K562 (cell line): ENCODE results near the gene FLAD1. TPM values are rescaled to one million over a fixed set of nuclear protein-coding genes. Genes with fewer than 3 reads are reported as not detected.
A peak's percentile ranks its signal among the peaks of the same experiment; 100 is the strongest.

Source experiments
- CHD7 ChIP-seq: fragments of 200-600 bp; sonication (generic); IDR thresholded peaks from one replicate; pipeline ENCODE4 v1.6.1; 2012; ENCODE audit warnings: mild to moderate bottlenecking, low read depth, low read length, inconsistent platforms
- DPF2 ChIP-seq: fragments of 450-650 bp; IDR thresholded peaks from 2 replicates; pipeline ENCODE4 v1.6.1; 2016
- ELK3 ChIP-seq: fragments of 450-650 bp; formaldehyde crosslinking; IDR thresholded peaks from 2 replicates; pipeline ENCODE4 v1.4.0; 2020; ENCODE audit warnings: mild to moderate bottlenecking
- EP300 ChIP-seq: IDR thresholded peaks from 2 replicates; pipeline ENCODE4 v1.6.1; 2012; ENCODE audit warnings: low read length, improper control_type of control experiment
- NR1H2 ChIP-seq: sonication (generic); formaldehyde crosslinking; IDR thresholded peaks from 2 replicates; pipeline ENCODE4 v1.4.0; 2020; ENCODE audit warnings: mild to moderate bottlenecking, missing genetic modification reagents
- RREB1 ChIP-seq: fragments of 250-450 bp; sonication (Bioruptor Pico); IDR thresholded peaks from 2 replicates; pipeline ENCODE4 v1.4.0; 2020
- polyA plus RNA-seq, 8 experiments: library from polyadenylated mRNA; depleted of rRNA in 4 of 8; stranded (reverse) in 5 of 8; unstranded in 3 of 8; fragments of >200 nt; fragmentation: Nextera tagmentation in 2 of 8; fragmentation: Illumina TruSeq in 1 of 8; extraction: Ambion mirVana in 2 of 8; extraction: Trizol in 1 of 8; gene quantifications; 2 replicates each; pipeline versions ENCODE4 v1.2.1 to v1.2.3, GENCODE V29; 2011 to 2014; ENCODE audit warnings: inconsistent platforms in 1 of 8, missing spikeins in 1 of 8
- total RNA-seq, 7 experiments: library from RNA; depleted of rRNA in 6 of 7; stranded (reverse); fragments of >200 nt in 6 of 7; fragmentation: Illumina TruSeq in 2 of 7; extraction: Trizol in 2 of 7; gene quantifications; 2 replicates each; pipeline versions ENCODE4 v1.2.1 to v1.2.3, GENCODE V29; 2011 to 2021; ENCODE audit warnings: low replicate concordance in 1 of 7

The FLAD1 gene
- total and polyA plus RNA-seq, 9 of the 15 experiments (the other 6 are each of a cell fraction or from before 2014, with no cell fraction given): 24.9 to 85.8 (median 67.0) TPM

- peak; percentile 32; the same call in 1 of the 2 replicates for TF ChIP-seq EP300
- TF ChIP-seq NR1H2 (CRISPR knock-in tag): no peak
- no peak for TF ChIP-seq RREB1 (CRISPR knock-in tag)
- TF ChIP-seq ELK3 (CRISPR knock-in tag): no peak
- no peak for TF ChIP-seq CHD7
- peak; percentile 78; the same call in 1 of the 2 replicates for TF ChIP-seq DPF2
Observed at GRCh38 chr1:155001675-155002463, 18.7 kb downstream of the FLAD1 start (continued).
